OCI-LY3 (cell line): Measurements from ENCODE around the gene PLD5.
A peak's percentile ranks its signal among the peaks of the same experiment; 100 is the strongest.
"Not testable (repeated sequence)": the region's sequence is repeated elsewhere in the genome, so short reads cannot be mapped to it uniquely, and the experiment has no call there.

Source experiments
- H2AFZ ChIP-seq: fragments of 200-600, 300-600 bp; shearing (Covaris generic); 2 replicates; pipeline ENCODE4 v1.6.0; 2014; ENCODE audit warnings: antibody characterized with exemption, low read depth, low read length
- H3K27ac ChIP-seq: fragments of 200-600, 300-600 bp; sonication (generic); 2 replicates; pipeline ENCODE4 v1.5.1; 2014; ENCODE audit warnings: mild to moderate bottlenecking, low read length, moderate library complexity, mixed read lengths
- H3K27me3 ChIP-seq: fragments of 200-600, 300-600 bp; sonication (generic); 2 replicates; pipeline ENCODE4 v1.6.1; 2014; ENCODE audit warnings: low read depth, low read length, mixed read lengths
- H3K36me3 ChIP-seq: fragments of 200-600, 300-600 bp; sonication (generic); replicated peaks from 2 replicates; pipeline ENCODE3; 2014; ENCODE audit warnings: low read depth, low read length, mixed read lengths
- H3K4me1 ChIP-seq: fragments of 300-600, 200-600 bp; sonication (generic); 2 replicates; pipeline ENCODE4 v1.6.1; 2014; ENCODE audit warnings: low read length, mixed read lengths
- H3K4me2 ChIP-seq: fragments of 200-600, 300-600 bp; sonication (generic); 2 replicates; pipeline ENCODE4 v1.6.1; 2014; ENCODE audit warnings: low read length, mixed read lengths
- H3K4me3 ChIP-seq: fragments of 300-600, 200-600 bp; sonication (generic); 2 replicates; pipeline ENCODE4 v1.5.1; 2014; ENCODE audit warnings: antibody characterized with exemption, mild to moderate bottlenecking, low read length, moderate library complexity
- H3K79me2 ChIP-seq: fragments of 300-600, 200-600 bp; shearing (Covaris generic); 2 replicates; pipeline ENCODE4 v1.6.1; 2014; ENCODE audit warnings: mild to moderate bottlenecking, low read length, mixed read lengths
- H3K9ac ChIP-seq: fragments of 300-600, 200-600 bp; shearing (Covaris generic); 2 replicates; pipeline ENCODE4 v1.6.0; 2014; ENCODE audit warnings: mild to moderate bottlenecking, low read length, moderate library complexity
- H3K9me3 ChIP-seq: fragments of 200-600, 300-600 bp; shearing (Covaris generic); 2 replicates; pipeline ENCODE4 v1.6.1; 2014; ENCODE audit warnings: low read length, mixed read lengths; ENCODE audit not compliant: insufficient read depth
- H4K20me1 ChIP-seq: fragments of 200-600, 300-600 bp; sonication (generic); 2 replicates; pipeline ENCODE4 v1.6.1; 2016; ENCODE audit warnings: low read length, mixed read lengths; ENCODE audit not compliant: insufficient read depth
- CTCF ChIP-seq: fragments of 200-600, 300-600 bp; sonication (generic); IDR thresholded peaks from 2 replicates; pipeline ENCODE4 v1.5.1; 2014; ENCODE audit warnings: antibody characterized with exemption, low read length, low read depth
- EZH2phosphoT487 ChIP-seq: fragments of 200-600 bp; shearing (Covaris generic); IDR thresholded peaks from 2 replicates; pipeline ENCODE4 v1.6.1; 2018; ENCODE audit warnings: antibody characterized with exemption, mixed run types, low read depth

Gene PLD5

GRCh38 chr1:242132121-242132817 lies 392.2 kb downstream of the PLD5 start:
- Histone ChIP-seq H3K79me2 (no peaks in the 10 kb centered on the region), H3K9ac (no peak overlapping the region), H3K27me3 (peaks cover 16% of the 10 kb centered on the region), H4K20me1 (no peaks in the 10 kb centered on the region), H3K4me2 (no peak overlapping the region), H2AFZ (no peak overlapping the region), H3K27ac (no peak overlapping the region), H3K4me1 (no peaks in the 10 kb centered on the region), H3K4me3 (no peak overlapping the region), H3K36me3 (no peaks in the 10 kb centered on the region), H3K9me3 (no peaks in the 10 kb centered on the region)
- TF ChIP-seq CTCF (no peak), EZH2phosphoT487 (no peak)

GRCh38 chr1:242128951-242129502 lies 395.5 kb downstream of the PLD5 start:
- Histone ChIP-seq H3K27me3 (peaks cover 4% of the 10 kb centered on the region), H4K20me1 (no peaks in the 10 kb centered on the region), H3K36me3 (no peaks in the 10 kb centered on the region), H3K9me3 (no peaks in the 10 kb centered on the region), H2AFZ (no peak overlapping the region), H3K27ac (no peak overlapping the region), H3K4me1 (no peaks in the 10 kb centered on the region), H3K4me3 (no peak overlapping the region), H3K79me2 (no peaks in the 10 kb centered on the region), H3K4me2 (no peak overlapping the region), H3K9ac (no peak overlapping the region)
- TF ChIP-seq CTCF = peak; percentile 62
- no peak for TF ChIP-seq EZH2phosphoT487

GRCh38 chr1:242120432-242120831 lies 404.1 kb downstream of the PLD5 start:
- Histone ChIP-seq H3K9ac (no peak overlapping the region), H3K9me3 (no peaks in the 10 kb centered on the region), H3K4me3 (no peak overlapping the region), H3K79me2 (no peaks in the 10 kb centered on the region), H3K27ac (no peak overlapping the region), H2AFZ (no peak overlapping the region), H3K4me2 (no peak overlapping the region), H3K27me3 (peaks cover 12% of the 10 kb centered on the region), H3K4me1 (no peaks in the 10 kb centered on the region), H4K20me1 (no peaks in the 10 kb centered on the region), H3K36me3 (no peaks in the 10 kb centered on the region)
- TF ChIP-seq CTCF (no peak), EZH2phosphoT487 (no peak)

GRCh38 chr1:242100921-242101320 lies 423.6 kb downstream of the PLD5 start:
- Histone ChIP-seq H3K9me3 (no peaks in the 10 kb centered on the region), H4K20me1 (no peaks in the 10 kb centered on the region), H3K79me2 (no peaks in the 10 kb centered on the region), H3K27me3 (no peaks in the 10 kb centered on the region), H3K4me1 (no peaks in the 10 kb centered on the region), H3K4me2 (no peak overlapping the region), H3K4me3 (no peak overlapping the region), H3K36me3 (no peaks in the 10 kb centered on the region), H3K27ac (no peak overlapping the region), H2AFZ (no peak overlapping the region), H3K9ac (no peak overlapping the region)
- TF ChIP-seq EZH2phosphoT487 (no peak), CTCF (no peak)

GRCh38 chr1:242097283-242097682 lies 427.2 kb downstream of the PLD5 start:
- H3K4me2 ChIP-seq, H3K9ac ChIP-seq, H3K4me1 ChIP-seq, H3K4me3 ChIP-seq, H3K79me2 ChIP-seq, H3K36me3 ChIP-seq, H4K20me1 ChIP-seq, H3K27ac ChIP-seq, H2AFZ ChIP-seq, H3K27me3 ChIP-seq, H3K9me3 ChIP-seq: not testable (repeated sequence)
